GM06990 (cell line): ENCODE results near the gene FBLN7.

Source experiments
- DNase-seq: peaks from one replicate; pipeline ENCODE4 v3.0.0-alpha.2; 2011; ENCODE audit not compliant: insufficient read length; ENCODE audit errors: extremely low read depth
- H3K27me3 ChIP-seq: replicated peaks from 2 replicates; pipeline ENCODE4 v1.6.0; 2011; ENCODE audit warnings: low read length; ENCODE audit not compliant: control insufficient read depth, insufficient read depth
- H3K36me3 ChIP-seq: 2 replicates; pipeline ENCODE4 v1.5.1; 2011; ENCODE audit warnings: low read length; ENCODE audit not compliant: control insufficient read depth, insufficient read depth
- H3K4me3 ChIP-seq: replicated peaks from 2 replicates; pipeline ENCODE4 v1.5.1; 2011; ENCODE audit warnings: low read depth, mild to moderate bottlenecking, control low read depth, low read length
- CTCF ChIP-seq: IDR thresholded peaks from 2 replicates; pipeline ENCODE4 v1.5.1; 2011; ENCODE audit warnings: low read length, control low read depth, mild to moderate bottlenecking, inconsistent platforms; ENCODE audit not compliant: insufficient read depth, poor library complexity, severe bottlenecking

FBLN7 gene

GRCh38 chr2:112162956-112163355, 24.8 kb downstream of the FBLN7 start:
- no peaks in the 10 kb centered on the region for H3K36me3 ChIP-seq
- TF ChIP-seq CTCF: no peak
- H3K27me3 ChIP-seq: peaks cover under 1% of the 10 kb centered on the region; the same call in 1 of the 2 replicates
- DNase-seq: no peak
- no peak overlapping the region for H3K4me3 ChIP-seq

- no peak for TF ChIP-seq CTCF
- DNase-seq: no peak
- no peaks in the 10 kb centered on the region for H3K36me3 ChIP-seq
- peaks cover 1% of the 10 kb centered on the region; the same call in 1 of the 2 replicates for H3K27me3 ChIP-seq
- no peak overlapping the region for H3K4me3 ChIP-seq
Observed at GRCh38 chr2:112163541-112163981, 25.4 kb downstream of the FBLN7 start.

- no peak for TF ChIP-seq CTCF
- Histone ChIP-seq H3K27me3 (peaks cover 1% of the 10 kb centered on the region; the same call in 1 of the 2 replicates), H3K4me3 (no peak overlapping the region), H3K36me3 (no peaks in the 10 kb centered on the region)
- no peak for DNase-seq
Observed at GRCh38 chr2:112164876-112165275, 26.7 kb downstream of the FBLN7 start.

- Histone ChIP-seq H3K27me3 (peaks cover 1% of the 10 kb centered on the region; the same call in 1 of the 2 replicates), H3K36me3 (no peaks in the 10 kb centered on the region), H3K4me3 (no peak overlapping the region)
- no peak for DNase-seq
- TF ChIP-seq CTCF: no peak
Observed at GRCh38 chr2:112165296-112165695, 27.1 kb downstream of the FBLN7 start.

- TF ChIP-seq CTCF: no peak
- peaks cover 1% of the 10 kb centered on the region; the same call in 1 of the 2 replicates for H3K27me3 ChIP-seq
- no peaks in the 10 kb centered on the region for H3K36me3 ChIP-seq
- H3K4me3 ChIP-seq: no peak overlapping the region
- DNase-seq: no peak
Observed at GRCh38 chr2:112166806-112167499, 28.8 kb downstream of the FBLN7 start.
